Bronchial epithelial cell (primary cell): ENCODE data around the gene WNK2. TPM values are rescaled to one million over a fixed set of nuclear protein-coding genes. Genes with fewer than 3 reads are reported as not detected.

Experiments used
- DNase-seq: peaks from one replicate; pipeline ENCODE4 v3.0.0-alpha.2; 2010; ENCODE audit warnings: low read depth
- FAIRE-seq: peaks from 2 replicates; lab custom pipeline; 2011; peaks lifted over from hg19 to GRCh38; lab: Jason Lieb, UNC
- H3K27me3 ChIP-seq: 2 replicates; pipeline ENCODE4 v1.5.1; 2011; ENCODE audit warnings: low read length; ENCODE audit not compliant: control insufficient read depth, insufficient read depth
- H3K36me3 ChIP-seq: 2 replicates; pipeline ENCODE4 v1.5.1; 2011; ENCODE audit warnings: low read length; ENCODE audit not compliant: control insufficient read depth, insufficient read depth
- H3K4me3 ChIP-seq: 2 replicates; pipeline ENCODE4 v1.5.1; 2011; ENCODE audit warnings: mild to moderate bottlenecking, low read depth, low read length, control low read depth
- CTCF ChIP-seq: IDR thresholded peaks from 2 replicates; pipeline ENCODE4 v1.5.1; 2011; ENCODE audit warnings: mild to moderate bottlenecking, moderate library complexity, low read length, control low read depth, inconsistent platforms; ENCODE audit not compliant: insufficient read depth, severe bottlenecking
- total RNA-seq: library from RNA; depleted of rRNA; stranded (reverse); fragments of >200 nt; gene quantifications from 2 replicates; pipeline ENCODE4 v1.2.1, GENCODE V29; 2014

WNK2 gene
- total RNA-seq, 1 donor from 2014 or later: under 0.01 TPM

- no peak overlapping the region for H3K4me3 ChIP-seq
Observed at GRCh38 chr9:93317495-93318094, 133.7 kb downstream of the WNK2 start.

GRCh38 chr9:93318480-93318879 lies 134.5 kb downstream of the WNK2 start:
- Histone ChIP-seq H3K4me3 (no peak overlapping the region), H3K36me3 (no peaks in the 10 kb centered on the region), H3K27me3 (peaks cover 8% of the 10 kb centered on the region)
- TF ChIP-seq CTCF: no peak
- FAIRE-seq (no peak), DNase-seq (no peak)

More at GRCh38 chr9:93317495-93318094, 133.7 kb downstream of the WNK2 start:
- DNase-seq (no peak), FAIRE-seq (no peak)
- peaks cover 8% of the 10 kb centered on the region for H3K27me3 ChIP-seq
- TF ChIP-seq CTCF: no peak
- no peaks in the 10 kb centered on the region for H3K36me3 ChIP-seq

DNA sequence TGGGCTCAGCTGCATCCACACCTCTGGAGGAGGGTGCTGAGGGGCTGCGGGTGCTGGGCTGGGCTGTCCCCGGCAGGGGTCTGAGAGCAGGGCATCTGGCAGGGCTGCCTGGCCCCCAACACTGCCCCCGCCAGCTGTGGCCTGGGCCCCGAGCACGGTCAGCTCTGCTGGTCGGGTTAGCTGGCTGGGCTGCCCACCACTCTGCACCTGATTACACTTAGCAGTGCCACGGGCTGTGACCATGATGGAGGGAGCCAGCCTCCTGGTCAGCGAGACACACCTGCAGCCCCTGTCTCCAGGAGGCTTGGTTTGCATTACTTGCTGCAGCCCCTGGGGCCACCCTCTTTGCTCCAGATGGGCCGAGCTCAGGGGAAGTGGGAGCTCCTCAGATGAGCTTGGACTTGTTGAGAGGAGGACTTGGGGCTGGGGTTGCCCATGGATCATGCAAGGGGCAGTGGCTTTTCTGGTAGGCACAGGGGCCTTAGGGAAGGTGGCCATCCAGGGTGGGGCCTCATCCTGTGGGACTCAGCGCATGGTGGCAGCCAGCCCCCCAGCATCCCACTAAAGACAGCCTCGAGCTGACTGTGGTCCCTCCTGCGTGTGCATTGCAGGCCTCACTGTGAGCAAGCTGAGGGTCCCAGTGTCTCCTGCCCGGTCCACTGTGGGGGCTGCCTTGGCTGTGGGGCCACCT lies 135.5 kb downstream of the WNK2 start:
- no peaks in the 10 kb centered on the region for H3K36me3 ChIP-seq
- DNase-seq (no peak), FAIRE-seq (no peak)
- TF ChIP-seq CTCF: no peak
- H3K4me3 ChIP-seq: no peak overlapping the region
- peaks cover 8% of the 10 kb centered on the region for H3K27me3 ChIP-seq

GRCh38 chr9:93319992-93320500 lies 136.1 kb downstream of the WNK2 start:
- no peak for FAIRE-seq
- peaks cover 6% of the 10 kb centered on the region for H3K27me3 ChIP-seq
- TF ChIP-seq CTCF: no peak

GRCh38 chr9:93320591-93321219 lies 136.8 kb downstream of the WNK2 start:
- no peak for TF ChIP-seq CTCF
- DNase-seq (no peak), FAIRE-seq (no peak)
- Histone ChIP-seq H3K36me3 (no peaks in the 10 kb centered on the region), H3K4me3 (no peak overlapping the region), H3K27me3 (peaks cover 4% of the 10 kb centered on the region)

More at GRCh38 chr9:93319992-93320500, 136.1 kb downstream of the WNK2 start:
- H3K4me3 ChIP-seq: no peak overlapping the region
- no peak for DNase-seq
- no peaks in the 10 kb centered on the region for H3K36me3 ChIP-seq
